Neural cell (in vitro differentiated cells): ENCODE data around the gene CADPS2. TPM values are rescaled to one million over a fixed set of nuclear protein-coding genes. Genes with fewer than 3 reads are reported as not detected.

Source experiments
- H2AFZ ChIP-seq: fragments of 200-600, 300-800 bp; sonication (generic), shearing (Covaris generic); 2 replicates; pipeline ENCODE4 v1.6.0; 2014; ENCODE audit warnings: low read depth, mild to moderate bottlenecking, antibody characterized with exemption, low read length, moderate library complexity
- H3F3A ChIP-seq: fragments of 200-600 bp; shearing (Covaris generic); 2 replicates; pipeline ENCODE4 v1.6.1; 2016; ENCODE audit warnings: mild to moderate bottlenecking, moderate library complexity, mixed read lengths, antibody characterized with exemption, low read length; ENCODE audit not compliant: insufficient read depth, poor library complexity, severe bottlenecking
- H3K27ac ChIP-seq: fragments of 200-600, 300-800 bp; sonication (generic), shearing (Covaris generic); 2 replicates; pipeline ENCODE4 v1.5.1; 2014; ENCODE audit warnings: mild to moderate bottlenecking, low read length, moderate library complexity
- H3K27me3 ChIP-seq: fragments of 300-800, 200-600 bp; sonication (generic), shearing (Covaris generic); 2 replicates; pipeline ENCODE4 v1.6.0; 2014; ENCODE audit warnings: mild to moderate bottlenecking, low read depth, low read length, moderate library complexity; ENCODE audit not compliant: insufficient read depth
- H3K36me3 ChIP-seq: fragments of 300-800, 200-600 bp; sonication (generic), shearing (Covaris generic); 2 replicates; pipeline ENCODE4 v1.5.1; 2014; ENCODE audit warnings: mild to moderate bottlenecking, antibody characterized with exemption, low read length, moderate library complexity; ENCODE audit not compliant: insufficient read depth
- H3K4me2 ChIP-seq: fragments of 300-800, 200-600 bp; sonication (generic), shearing (Covaris generic); 2 replicates; pipeline ENCODE4 v1.6.0; 2014; ENCODE audit warnings: mild to moderate bottlenecking, low read length
- H3K4me3 ChIP-seq: fragments of 300-800, 200-600 bp; sonication (generic), shearing (Covaris generic); 2 replicates; pipeline ENCODE4 v1.5.1; 2014; ENCODE audit warnings: mild to moderate bottlenecking, low read length, moderate library complexity
- H3K79me2 ChIP-seq: fragments of 200-600 bp; shearing (Covaris generic); replicated peaks from 2 replicates; pipeline ENCODE4 v1.6.0; 2014; ENCODE audit warnings: mild to moderate bottlenecking, low read length, moderate library complexity; ENCODE audit not compliant: insufficient read depth
- H3K9ac ChIP-seq: fragments of 300-800, 200-600 bp; sonication (generic), shearing (Covaris generic); 2 replicates; pipeline ENCODE4 v1.6.1; 2016; ENCODE audit warnings: mild to moderate bottlenecking, low read length, mixed read lengths
- H3K9me2 ChIP-seq: fragments of 200-600 bp; shearing (Covaris generic); 2 replicates; pipeline ENCODE4 v1.6.1; 2016; ENCODE audit warnings: mild to moderate bottlenecking, low read length, mixed read lengths; ENCODE audit not compliant: insufficient read depth
- H3K9me3 ChIP-seq: fragments of 200-600, 300-800 bp; sonication (generic), shearing (Covaris generic); 2 replicates; pipeline ENCODE4 v1.6.1; 2016; ENCODE audit warnings: mild to moderate bottlenecking, mixed run types, low read length, moderate library complexity, mixed read lengths
- H4K20me1 ChIP-seq: fragments of 200-600 bp; shearing (Covaris generic); 2 replicates; pipeline ENCODE4 v1.6.1; 2016; ENCODE audit warnings: mild to moderate bottlenecking, mixed run types; ENCODE audit not compliant: insufficient read depth
- EP300 ChIP-seq: fragments of 450-650 bp; conservative IDR thresholded peaks from 2 replicates; pipeline ENCODE4 v1.6.1; 2014; ENCODE audit warnings: antibody characterized with exemption, mild to moderate bottlenecking, moderate library complexity; ENCODE audit not compliant: poor library complexity, severe bottlenecking
- EZH2 ChIP-seq: fragments of 200-600, 300-800 bp; shearing (Covaris generic), sonication (generic); IDR thresholded peaks from 2 replicates; pipeline ENCODE4 v1.6.1; 2014; ENCODE audit warnings: antibody characterized with exemption, low read length, borderline replicate concordance, mild to moderate bottlenecking; ENCODE audit not compliant: insufficient read depth, poor library complexity, severe bottlenecking
- MXI1 ChIP-seq: fragments of 450-650 bp; conservative IDR thresholded peaks from 2 replicates; pipeline ENCODE4 v1.6.1; 2014; ENCODE audit warnings: antibody characterized with exemption, mild to moderate bottlenecking; ENCODE audit not compliant: poor library complexity, severe bottlenecking
- POLR2AphosphoS5 ChIP-seq: IDR thresholded peaks from 2 replicates; pipeline ENCODE4 v1.6.1; 2012
- RAD21 ChIP-seq: fragments of 450-650 bp; conservative IDR thresholded peaks from 2 replicates; pipeline ENCODE4 v1.6.1; 2014; ENCODE audit warnings: antibody characterized with exemption, mild to moderate bottlenecking, moderate library complexity
- SMC3 ChIP-seq: fragments of 450-650 bp; conservative IDR thresholded peaks from 2 replicates; pipeline ENCODE4 v1.6.1; 2014; ENCODE audit warnings: antibody characterized with exemption, mild to moderate bottlenecking, moderate library complexity; ENCODE audit not compliant: poor library complexity
- TAF1 ChIP-seq: IDR thresholded peaks from 2 replicates; pipeline ENCODE4 v1.6.1; 2012; ENCODE audit warnings: low read depth
- polyA plus RNA-seq: library from polyadenylated mRNA; depleted of rRNA; stranded (reverse); fragments of >200 nt; gene quantifications from 2 replicates; pipeline ENCODE4 v1.2.3, GENCODE V29; 2014
- TF ChIP-seq, protein P1 (sequence below): fragments of 450-650 bp; IDR thresholded peaks from 2 replicates; pipeline ENCODE4 v1.5.1; 2014; ENCODE audit warnings: antibody characterized with exemption, mild to moderate bottlenecking, moderate library complexity; ENCODE audit not compliant: poor library complexity, severe bottlenecking
- TF ChIP-seq, protein P2 (sequence below): IDR thresholded peaks from 2 replicates; pipeline ENCODE4 v1.6.1; 2012; ENCODE audit warnings: borderline replicate concordance

CADPS2 gene
- polyA plus RNA-seq, 1 donor from 2014 or later = 5.9 TPM

DNA sequence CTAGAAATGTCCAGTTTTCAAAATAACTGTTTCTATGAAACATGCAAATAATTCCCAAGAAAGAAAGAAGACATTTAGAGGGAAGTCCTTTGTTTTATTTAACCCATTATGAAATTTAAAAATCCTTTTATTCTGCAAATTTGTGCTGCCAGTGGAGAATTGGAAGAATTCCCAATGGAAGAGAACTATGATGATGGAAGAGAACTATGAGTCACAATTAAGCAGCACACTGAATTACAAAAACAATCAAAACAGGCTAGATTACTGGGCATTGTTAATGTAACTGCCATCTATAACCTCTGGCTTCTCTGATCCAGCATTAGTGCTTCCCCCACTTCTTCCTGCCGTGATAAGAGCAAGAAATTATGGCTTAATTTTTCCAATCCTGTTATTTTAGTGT lies 455.6 kb downstream of the CADPS2 start:
- Histone ChIP-seq H3K27ac (no peak overlapping the region), H3K4me2 (no peak overlapping the region), H3K27me3 (no peaks in the 10 kb centered on the region), H2AFZ (no peak overlapping the region), H3K4me3 (no peak overlapping the region), H4K20me1 (no peaks in the 10 kb centered on the region), H3K36me3 (no peaks in the 10 kb centered on the region), H3K9me3 (no peaks in the 10 kb centered on the region), H3K9ac (no peak overlapping the region), H3K79me2 (no peaks in the 10 kb centered on the region), H3F3A (no peaks in the 10 kb centered on the region), H3K9me2 (no peaks in the 10 kb centered on the region)
- no peak for TF ChIP-seq EP300

DNA sequence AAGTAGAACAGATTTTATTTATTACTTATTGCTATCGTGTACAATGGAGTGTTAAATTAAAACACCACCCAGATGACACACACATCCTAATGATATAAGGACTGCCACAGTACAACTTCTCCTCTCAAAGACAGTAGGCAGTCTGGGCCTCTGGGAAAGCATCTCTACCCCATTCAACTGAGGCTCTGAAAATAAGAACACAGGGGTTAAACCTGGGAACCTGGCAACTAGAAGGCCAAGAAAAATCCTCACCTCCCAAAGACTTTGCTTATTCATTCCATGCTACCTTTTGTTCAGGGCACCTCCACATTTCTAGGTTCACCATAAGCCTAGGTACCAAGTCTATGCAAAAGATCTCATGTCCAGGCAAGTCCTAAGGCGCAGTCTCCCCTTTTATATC lies 456.3 kb downstream of the CADPS2 start:
- H3K79me2 ChIP-seq = no peaks in the 10 kb centered on the region
- no peaks in the 10 kb centered on the region for H3K9me2 ChIP-seq
- H3K4me2 ChIP-seq = no peak overlapping the region
- H4K20me1 ChIP-seq = no peaks in the 10 kb centered on the region
- TF ChIP-seq SMC3 = no peak
- TF ChIP-seq RAD21 = no peak
- no peak for TF ChIP-seq EZH2
- no peak for TF ChIP-seq TAF1
- TF ChIP-seq, protein P1, sequence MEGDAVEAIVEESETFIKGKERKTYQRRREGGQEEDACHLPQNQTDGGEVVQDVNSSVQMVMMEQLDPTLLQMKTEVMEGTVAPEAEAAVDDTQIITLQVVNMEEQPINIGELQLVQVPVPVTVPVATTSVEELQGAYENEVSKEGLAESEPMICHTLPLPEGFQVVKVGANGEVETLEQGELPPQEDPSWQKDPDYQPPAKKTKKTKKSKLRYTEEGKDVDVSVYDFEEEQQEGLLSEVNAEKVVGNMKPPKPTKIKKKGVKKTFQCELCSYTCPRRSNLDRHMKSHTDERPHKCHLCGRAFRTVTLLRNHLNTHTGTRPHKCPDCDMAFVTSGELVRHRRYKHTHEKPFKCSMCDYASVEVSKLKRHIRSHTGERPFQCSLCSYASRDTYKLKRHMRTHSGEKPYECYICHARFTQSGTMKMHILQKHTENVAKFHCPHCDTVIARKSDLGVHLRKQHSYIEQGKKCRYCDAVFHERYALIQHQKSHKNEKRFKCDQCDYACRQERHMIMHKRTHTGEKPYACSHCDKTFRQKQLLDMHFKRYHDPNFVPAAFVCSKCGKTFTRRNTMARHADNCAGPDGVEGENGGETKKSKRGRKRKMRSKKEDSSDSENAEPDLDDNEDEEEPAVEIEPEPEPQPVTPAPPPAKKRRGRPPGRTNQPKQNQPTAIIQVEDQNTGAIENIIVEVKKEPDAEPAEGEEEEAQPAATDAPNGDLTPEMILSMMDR = no peak
- TF ChIP-seq EP300 = no peak
- TF ChIP-seq, protein P2, sequence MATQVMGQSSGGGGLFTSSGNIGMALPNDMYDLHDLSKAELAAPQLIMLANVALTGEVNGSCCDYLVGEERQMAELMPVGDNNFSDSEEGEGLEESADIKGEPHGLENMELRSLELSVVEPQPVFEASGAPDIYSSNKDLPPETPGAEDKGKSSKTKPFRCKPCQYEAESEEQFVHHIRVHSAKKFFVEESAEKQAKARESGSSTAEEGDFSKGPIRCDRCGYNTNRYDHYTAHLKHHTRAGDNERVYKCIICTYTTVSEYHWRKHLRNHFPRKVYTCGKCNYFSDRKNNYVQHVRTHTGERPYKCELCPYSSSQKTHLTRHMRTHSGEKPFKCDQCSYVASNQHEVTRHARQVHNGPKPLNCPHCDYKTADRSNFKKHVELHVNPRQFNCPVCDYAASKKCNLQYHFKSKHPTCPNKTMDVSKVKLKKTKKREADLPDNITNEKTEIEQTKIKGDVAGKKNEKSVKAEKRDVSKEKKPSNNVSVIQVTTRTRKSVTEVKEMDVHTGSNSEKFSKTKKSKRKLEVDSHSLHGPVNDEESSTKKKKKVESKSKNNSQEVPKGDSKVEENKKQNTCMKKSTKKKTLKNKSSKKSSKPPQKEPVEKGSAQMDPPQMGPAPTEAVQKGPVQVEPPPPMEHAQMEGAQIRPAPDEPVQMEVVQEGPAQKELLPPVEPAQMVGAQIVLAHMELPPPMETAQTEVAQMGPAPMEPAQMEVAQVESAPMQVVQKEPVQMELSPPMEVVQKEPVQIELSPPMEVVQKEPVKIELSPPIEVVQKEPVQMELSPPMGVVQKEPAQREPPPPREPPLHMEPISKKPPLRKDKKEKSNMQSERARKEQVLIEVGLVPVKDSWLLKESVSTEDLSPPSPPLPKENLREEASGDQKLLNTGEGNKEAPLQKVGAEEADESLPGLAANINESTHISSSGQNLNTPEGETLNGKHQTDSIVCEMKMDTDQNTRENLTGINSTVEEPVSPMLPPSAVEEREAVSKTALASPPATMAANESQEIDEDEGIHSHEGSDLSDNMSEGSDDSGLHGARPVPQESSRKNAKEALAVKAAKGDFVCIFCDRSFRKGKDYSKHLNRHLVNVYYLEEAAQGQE = no peak
- TF ChIP-seq POLR2AphosphoS5 = no peak
- no peak for TF ChIP-seq MXI1
- H2AFZ ChIP-seq = no peak overlapping the region
- no peaks in the 10 kb centered on the region for H3K27me3 ChIP-seq
- H3F3A ChIP-seq = no peaks in the 10 kb centered on the region
- no peaks in the 10 kb centered on the region for H3K36me3 ChIP-seq
- H3K9me3 ChIP-seq = no peaks in the 10 kb centered on the region
- no peak overlapping the region for H3K9ac ChIP-seq
- no peak overlapping the region for H3K27ac ChIP-seq
- no peak overlapping the region for H3K4me3 ChIP-seq

DNA sequence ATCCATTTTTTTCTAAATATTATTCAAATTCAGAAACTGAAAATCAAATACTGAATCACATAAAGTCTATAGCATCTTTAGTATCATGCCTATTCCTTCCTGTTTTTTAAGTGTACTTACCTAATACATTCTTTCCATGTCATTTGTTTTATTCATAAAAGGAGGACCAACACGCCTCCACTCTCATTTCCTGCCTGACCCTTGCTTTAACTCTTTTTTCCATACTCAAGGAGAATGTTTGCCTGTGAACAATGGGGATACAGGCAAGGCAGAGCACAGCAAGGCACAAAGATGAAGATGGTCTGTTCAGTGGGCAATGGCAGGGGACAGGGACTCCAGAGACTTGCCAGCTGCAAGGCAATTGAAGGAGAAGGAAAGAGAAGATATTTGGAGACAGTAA lies 460.5 kb downstream of the CADPS2 start:
- Histone ChIP-seq H3K9me2 (no peaks in the 10 kb centered on the region), H3K27me3 (no peaks in the 10 kb centered on the region), H3K9me3 (no peaks in the 10 kb centered on the region), H3K27ac (no peak overlapping the region), H3F3A (no peaks in the 10 kb centered on the region), H2AFZ (no peak overlapping the region), H3K79me2 (no peaks in the 10 kb centered on the region), H3K36me3 (no peaks in the 10 kb centered on the region), H3K9ac (no peak overlapping the region), H4K20me1 (no peaks in the 10 kb centered on the region), H3K4me2 (no peak overlapping the region), H3K4me3 (no peak overlapping the region)
- TF ChIP-seq EP300 = no peak
- TF ChIP-seq, protein P2 = no peak
- TF ChIP-seq, protein P1 = no peak
- no peak for TF ChIP-seq POLR2AphosphoS5
- TF ChIP-seq EZH2 = no peak
- TF ChIP-seq TAF1 = no peak
- no peak for TF ChIP-seq SMC3
- no peak for TF ChIP-seq RAD21
- TF ChIP-seq MXI1 = no peak
